Ishikawa (cell line): ENCODE measurements around the gene FBXO47.

Experiments
- CEBPB ChIP-seq: IDR thresholded peaks from 2 replicates; pipeline ENCODE4 v1.6.1; 2012
- CREB1 ChIP-seq: IDR thresholded peaks from 2 replicates; pipeline ENCODE4 v1.6.1; 2012; ENCODE audit warnings: low read depth
- EGR1 ChIP-seq: IDR thresholded peaks from 2 replicates; pipeline ENCODE4 v1.6.1; 2012
- EP300 ChIP-seq: IDR thresholded peaks from 2 replicates; pipeline ENCODE4 v1.6.1; 2012; ENCODE audit warnings: borderline replicate concordance
- FOXM1 ChIP-seq: IDR thresholded peaks from 2 replicates; pipeline ENCODE4 v1.6.1; 2012; ENCODE audit warnings: low read depth, borderline replicate concordance
- NFIC ChIP-seq: IDR thresholded peaks from 2 replicates; pipeline ENCODE4 v1.6.1; 2012
- RAD21 ChIP-seq: IDR thresholded peaks from 2 replicates; pipeline ENCODE4 v1.6.1; 2012; ENCODE audit warnings: low read depth
- TAF1 ChIP-seq: IDR thresholded peaks from 2 replicates; pipeline ENCODE4 v1.6.1; 2012; ENCODE audit warnings: low read depth, mild to moderate bottlenecking
- TCF12 ChIP-seq: IDR thresholded peaks from 2 replicates; pipeline ENCODE4 v1.6.1; 2012; ENCODE audit warnings: low read depth
- YY1 ChIP-seq: IDR thresholded peaks from 2 replicates; pipeline ENCODE4 v1.6.1; 2012; ENCODE audit warnings: low read depth
- ZBTB7A ChIP-seq: IDR thresholded peaks from 2 replicates; pipeline ENCODE4 v1.6.1; 2012; ENCODE audit warnings: low read depth
- TF ChIP-seq, protein P1 (sequence below): IDR thresholded peaks from 2 replicates; pipeline ENCODE4 v1.6.1; 2012
- TF ChIP-seq, protein P2 (sequence below): IDR thresholded peaks from 2 replicates; pipeline ENCODE4 v1.6.1; 2012
- TF ChIP-seq, protein P3 (sequence below): IDR thresholded peaks from 2 replicates; pipeline ENCODE4 v1.6.1; 2012; ENCODE audit warnings: low read depth, mild to moderate bottlenecking

DNA sequence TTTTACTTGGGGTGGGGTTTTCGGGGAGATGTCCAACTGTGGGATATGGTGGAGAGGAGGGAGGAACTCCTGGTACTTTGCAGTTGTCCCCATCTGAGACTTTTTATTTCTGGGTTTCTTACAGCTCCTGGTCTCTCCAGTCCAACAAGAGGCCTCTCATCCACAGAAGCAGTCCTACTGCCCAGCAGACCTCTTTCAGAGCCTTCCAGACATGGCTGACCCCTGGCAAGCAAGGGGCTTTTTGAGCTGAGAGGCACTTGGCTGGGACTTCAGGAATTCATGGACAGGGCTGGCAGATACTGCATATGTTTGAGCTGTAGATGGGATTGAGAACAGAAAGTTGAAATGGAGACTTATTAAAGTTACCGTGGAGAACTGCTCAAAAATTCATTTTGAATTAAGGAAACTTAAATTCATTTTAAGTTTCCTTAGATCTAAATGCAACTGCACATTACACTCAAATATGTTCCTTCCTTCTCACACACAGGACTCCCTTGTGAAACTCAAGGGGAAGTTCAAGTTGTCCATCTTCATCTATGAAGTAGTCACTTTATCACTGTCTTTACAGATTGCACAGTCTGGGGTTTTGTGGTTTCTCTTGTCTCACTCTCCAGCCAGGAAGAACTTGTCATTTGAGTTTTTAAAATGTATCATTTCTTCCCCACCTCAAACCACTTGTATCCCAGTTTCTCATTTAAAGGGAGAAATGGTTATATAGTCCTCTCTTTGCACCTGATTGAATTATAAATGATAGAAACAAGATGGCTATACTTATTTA is 40.7 kb downstream of the FBXO47 start:
- TF ChIP-seq, protein P1, sequence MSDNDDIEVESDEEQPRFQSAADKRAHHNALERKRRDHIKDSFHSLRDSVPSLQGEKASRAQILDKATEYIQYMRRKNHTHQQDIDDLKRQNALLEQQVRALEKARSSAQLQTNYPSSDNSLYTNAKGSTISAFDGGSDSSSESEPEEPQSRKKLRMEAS, result no peak
- no peak for TF ChIP-seq NFIC
- TF ChIP-seq, protein P2, sequence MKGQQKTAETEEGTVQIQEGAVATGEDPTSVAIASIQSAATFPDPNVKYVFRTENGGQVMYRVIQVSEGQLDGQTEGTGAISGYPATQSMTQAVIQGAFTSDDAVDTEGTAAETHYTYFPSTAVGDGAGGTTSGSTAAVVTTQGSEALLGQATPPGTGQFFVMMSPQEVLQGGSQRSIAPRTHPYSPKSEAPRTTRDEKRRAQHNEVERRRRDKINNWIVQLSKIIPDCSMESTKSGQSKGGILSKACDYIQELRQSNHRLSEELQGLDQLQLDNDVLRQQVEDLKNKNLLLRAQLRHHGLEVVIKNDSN, result no peak
- no peak for TF ChIP-seq EGR1
- TF ChIP-seq YY1, result no peak
- TF ChIP-seq EP300, result no peak
- TF ChIP-seq TAF1, result no peak
- no peak for TF ChIP-seq RAD21
- TF ChIP-seq FOXM1, result no peak
- TF ChIP-seq CEBPB, result no peak
- TF ChIP-seq, protein P3, sequence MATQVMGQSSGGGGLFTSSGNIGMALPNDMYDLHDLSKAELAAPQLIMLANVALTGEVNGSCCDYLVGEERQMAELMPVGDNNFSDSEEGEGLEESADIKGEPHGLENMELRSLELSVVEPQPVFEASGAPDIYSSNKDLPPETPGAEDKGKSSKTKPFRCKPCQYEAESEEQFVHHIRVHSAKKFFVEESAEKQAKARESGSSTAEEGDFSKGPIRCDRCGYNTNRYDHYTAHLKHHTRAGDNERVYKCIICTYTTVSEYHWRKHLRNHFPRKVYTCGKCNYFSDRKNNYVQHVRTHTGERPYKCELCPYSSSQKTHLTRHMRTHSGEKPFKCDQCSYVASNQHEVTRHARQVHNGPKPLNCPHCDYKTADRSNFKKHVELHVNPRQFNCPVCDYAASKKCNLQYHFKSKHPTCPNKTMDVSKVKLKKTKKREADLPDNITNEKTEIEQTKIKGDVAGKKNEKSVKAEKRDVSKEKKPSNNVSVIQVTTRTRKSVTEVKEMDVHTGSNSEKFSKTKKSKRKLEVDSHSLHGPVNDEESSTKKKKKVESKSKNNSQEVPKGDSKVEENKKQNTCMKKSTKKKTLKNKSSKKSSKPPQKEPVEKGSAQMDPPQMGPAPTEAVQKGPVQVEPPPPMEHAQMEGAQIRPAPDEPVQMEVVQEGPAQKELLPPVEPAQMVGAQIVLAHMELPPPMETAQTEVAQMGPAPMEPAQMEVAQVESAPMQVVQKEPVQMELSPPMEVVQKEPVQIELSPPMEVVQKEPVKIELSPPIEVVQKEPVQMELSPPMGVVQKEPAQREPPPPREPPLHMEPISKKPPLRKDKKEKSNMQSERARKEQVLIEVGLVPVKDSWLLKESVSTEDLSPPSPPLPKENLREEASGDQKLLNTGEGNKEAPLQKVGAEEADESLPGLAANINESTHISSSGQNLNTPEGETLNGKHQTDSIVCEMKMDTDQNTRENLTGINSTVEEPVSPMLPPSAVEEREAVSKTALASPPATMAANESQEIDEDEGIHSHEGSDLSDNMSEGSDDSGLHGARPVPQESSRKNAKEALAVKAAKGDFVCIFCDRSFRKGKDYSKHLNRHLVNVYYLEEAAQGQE, result no peak
- TF ChIP-seq CREB1, result no peak
- no peak for TF ChIP-seq ZBTB7A
- TF ChIP-seq TCF12, result no peak
